ENCODE measurements around the gene CORO2B.
"Not testable (repeated sequence)": the region's sequence is repeated elsewhere in the genome, so short reads cannot be mapped to it uniquely, and the experiment has no call there.

Gene CORO2B

DNA sequence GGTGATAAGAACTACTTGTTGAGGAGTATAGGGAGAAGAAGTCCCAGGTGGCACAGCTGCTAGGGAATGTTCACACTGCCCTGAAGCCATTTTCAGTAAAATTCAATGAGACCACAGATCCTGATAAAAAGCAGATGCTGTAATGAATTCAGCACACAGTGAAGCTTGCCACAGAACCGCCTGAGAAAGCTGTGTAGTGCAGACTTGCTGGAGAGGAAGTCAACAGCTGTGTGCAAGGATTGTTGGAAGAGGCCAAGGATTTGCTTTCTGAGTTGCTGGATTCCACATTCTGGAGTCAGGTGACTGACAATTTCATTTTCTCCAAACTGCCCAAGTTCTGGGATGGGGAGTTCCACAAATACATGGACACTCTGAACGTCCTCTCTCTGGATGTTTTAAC lies 171.0 kb downstream of the CORO2B start:
- no peak for DNase-seq

DNA sequence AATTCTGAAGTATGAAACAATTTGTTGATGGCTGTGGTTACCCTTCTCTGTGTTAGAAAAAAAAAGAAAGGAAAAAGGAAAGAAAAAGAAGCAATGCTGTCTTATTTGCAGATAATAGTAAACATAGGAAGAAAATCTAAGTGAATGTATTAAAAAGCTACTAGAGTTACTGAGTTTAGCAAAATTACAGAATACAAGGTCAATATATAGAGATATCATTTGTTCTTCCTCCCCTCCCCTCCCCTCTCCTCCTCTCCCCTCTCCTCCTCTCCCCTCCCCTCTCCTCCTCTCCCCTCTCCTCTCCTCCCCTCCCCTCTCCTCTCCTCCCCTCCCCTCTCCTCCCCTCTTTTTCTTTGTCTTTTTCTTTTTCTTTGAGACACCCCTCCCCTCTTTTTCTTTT lies 172.8 kb downstream of the CORO2B start:
- no peak for DNase-seq

DNA sequence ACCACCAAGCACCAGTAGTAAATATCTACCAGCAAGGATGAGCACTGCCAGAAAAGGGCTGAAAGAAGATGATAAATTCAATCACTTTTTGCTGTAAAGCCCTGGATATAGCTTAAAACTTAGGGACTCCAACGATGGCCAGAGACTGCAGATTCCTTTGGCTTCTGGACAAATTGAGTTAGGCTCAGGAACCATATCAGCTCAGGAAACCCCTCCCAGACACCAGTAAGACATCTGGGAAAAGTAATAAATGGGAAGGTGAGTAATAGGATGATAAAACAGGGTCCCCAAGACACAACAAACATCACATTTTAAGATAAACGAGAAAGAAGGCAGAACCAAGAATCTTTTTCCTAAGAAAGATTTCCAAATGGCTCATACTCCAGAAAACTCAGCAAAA lies 176.9 kb downstream of the CORO2B start:
- no peak for DNase-seq

DNA sequence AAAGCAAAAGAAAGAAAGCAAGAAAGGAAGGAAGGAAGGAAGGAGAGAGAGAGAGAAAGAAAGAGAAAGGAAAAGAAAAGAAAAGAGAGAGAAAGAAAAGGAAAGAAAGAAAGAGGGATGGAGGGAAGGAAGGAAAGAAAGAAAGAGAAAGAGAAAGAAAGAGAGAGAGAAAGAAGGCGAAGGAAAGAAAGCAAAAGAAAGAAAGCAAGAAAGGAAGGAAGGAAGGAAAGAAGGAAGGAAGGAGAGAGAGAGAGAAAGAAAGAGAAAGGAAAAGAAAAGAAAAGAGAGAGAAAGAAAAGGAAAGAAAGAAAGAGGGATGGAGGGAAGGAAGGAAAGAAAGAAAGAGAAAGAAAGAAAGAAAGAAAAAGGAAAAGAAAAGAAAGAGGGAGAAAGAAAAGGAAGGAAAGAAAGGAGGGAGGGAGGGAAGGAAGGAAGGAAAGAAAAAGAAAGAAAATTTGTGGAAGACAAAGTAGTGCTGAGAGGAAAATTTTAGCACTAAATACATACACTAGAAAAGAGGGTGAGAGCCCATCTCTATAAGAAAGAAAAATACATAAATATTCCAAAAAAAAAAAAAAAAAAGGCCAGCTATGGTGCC lies 181.3 kb downstream of the CORO2B start:
- DNase-seq, result not testable (repeated sequence)

DNA sequence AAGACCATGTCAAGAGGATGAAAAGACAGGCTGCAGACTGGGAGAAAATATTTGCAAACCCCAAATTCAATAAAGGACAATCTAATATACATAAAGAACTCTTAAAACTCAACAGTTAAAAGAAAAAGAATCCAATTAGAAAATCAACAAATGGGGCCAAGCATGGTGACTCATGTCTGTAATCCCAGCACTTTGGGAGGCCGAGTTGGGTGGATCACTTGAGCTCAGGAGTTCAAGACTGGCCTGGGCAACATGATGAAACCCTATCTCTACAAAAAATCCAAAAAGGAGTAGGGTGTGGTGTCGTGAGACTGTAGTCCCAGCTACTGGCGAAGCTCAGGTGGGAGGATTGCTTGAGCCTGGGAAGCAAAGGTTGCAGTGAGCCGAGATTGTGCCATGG lies 184.3 kb downstream of the CORO2B start:
- DNase-seq, result no peak

DNA sequence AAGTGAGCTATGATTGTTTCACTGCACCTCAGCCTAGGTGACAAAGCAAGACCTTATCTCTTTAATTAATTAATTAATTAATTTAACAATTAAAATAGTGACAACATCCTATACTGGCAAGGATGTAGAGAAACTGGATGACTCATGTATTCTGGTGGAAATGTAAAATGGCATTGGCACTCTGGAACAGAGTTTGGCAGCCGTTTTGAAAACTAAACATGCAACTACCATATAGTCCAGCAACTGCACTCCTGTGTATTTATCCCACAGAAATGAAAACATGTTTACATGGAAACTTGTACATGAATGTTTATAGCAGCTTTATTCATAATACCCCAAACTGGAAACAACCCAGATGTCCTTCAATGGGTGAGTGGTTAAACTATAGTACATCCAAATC lies 185.3 kb downstream of the CORO2B start:
- DNase-seq, result no peak

DNA sequence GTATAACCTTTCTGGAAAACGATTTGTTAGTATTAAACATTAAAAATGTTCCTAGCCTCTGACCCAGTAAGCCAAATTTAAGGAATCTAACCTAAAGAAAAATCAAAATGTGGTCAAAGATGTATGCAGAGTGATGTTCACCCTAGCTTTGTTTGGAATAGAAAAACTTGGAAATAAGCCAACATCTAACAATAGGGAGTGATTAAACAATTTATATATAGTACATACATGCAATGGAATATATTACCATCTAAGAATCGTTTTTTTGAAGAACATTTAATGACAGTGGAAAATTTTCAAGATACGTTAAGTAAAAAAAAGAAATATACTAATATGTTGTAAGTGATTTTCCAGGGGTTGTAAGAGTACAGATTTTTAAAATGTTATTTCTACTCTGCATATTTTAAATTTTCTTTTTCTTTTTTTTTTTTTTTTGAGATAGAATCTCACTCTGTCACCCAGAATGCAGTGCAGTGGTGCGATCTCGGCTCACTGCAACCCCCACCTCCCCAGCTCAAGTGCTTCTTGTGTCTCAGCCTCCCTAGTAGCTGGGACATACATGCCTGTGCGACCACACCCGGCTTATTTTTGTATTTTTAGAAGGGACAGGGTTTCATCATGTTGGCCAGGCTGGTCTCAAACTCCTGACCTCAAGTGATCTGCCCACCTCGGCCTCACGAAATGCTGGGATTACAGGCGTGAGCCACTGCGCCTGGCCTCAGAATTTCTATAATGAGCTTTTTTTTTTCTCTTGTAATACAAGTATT lies 187.0 kb downstream of the CORO2B start:
- DNase-seq, result no peak

DNA sequence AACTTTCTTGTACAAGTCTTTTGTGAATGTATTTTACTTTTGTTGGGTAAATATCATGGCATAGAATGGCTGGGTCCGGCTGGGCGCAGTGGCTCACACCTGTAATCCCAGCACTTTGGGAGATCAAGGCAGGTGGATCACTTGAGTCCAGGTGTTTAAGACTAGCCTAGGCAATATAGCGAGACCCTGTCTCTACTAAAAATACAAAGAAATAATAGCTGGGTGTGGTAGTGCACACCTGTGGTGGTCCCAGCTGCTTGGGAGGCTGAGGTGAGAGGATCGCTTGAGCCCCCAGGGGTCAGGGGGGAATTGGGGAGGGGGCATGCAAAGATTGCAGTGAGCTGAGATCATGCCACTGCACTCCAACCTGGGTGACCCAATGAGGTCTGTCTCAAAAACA lies 189.0 kb downstream of the CORO2B start:
- no peak for DNase-seq

DNA sequence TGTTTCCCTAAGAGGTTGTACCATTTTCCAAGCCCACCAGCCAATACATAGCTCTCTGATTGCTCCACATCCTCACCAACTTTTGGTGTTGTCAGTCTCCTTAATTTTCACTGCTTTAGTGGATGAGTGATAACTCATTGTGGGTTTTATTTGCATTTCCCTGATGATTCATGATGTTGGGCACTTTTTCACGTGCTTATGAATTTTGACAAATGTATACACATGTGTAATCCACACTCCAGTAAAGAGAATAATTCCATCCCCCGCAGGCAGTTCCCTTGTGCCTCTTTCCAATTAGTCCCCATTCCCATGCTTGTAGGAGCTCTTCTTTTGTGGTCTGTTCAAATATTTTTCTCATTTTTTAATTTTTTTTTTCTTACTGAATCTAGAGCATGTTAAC lies 189.5 kb downstream of the CORO2B start:
- DNase-seq, result no peak

DNA sequence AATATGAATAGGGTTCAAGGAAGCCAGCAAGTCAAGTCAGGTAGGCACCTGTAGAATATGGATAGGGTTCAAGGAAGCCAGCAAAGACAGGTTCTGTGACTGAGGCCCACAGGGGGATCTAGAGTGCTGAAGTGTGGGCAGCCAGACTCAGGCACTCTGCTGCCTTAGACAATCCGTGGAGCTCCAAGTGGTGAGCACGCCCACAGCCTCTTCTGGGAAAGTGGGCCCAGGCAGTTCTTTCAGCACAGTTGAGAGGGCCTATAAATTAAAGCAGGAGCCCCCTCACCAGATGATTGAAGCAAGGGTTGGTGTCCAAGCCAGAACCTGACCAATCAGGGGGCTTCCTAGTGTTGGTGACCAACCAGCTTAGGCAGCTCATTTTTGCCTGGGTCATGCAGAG lies 190.9 kb downstream of the CORO2B start:
- no peak for DNase-seq

DNA sequence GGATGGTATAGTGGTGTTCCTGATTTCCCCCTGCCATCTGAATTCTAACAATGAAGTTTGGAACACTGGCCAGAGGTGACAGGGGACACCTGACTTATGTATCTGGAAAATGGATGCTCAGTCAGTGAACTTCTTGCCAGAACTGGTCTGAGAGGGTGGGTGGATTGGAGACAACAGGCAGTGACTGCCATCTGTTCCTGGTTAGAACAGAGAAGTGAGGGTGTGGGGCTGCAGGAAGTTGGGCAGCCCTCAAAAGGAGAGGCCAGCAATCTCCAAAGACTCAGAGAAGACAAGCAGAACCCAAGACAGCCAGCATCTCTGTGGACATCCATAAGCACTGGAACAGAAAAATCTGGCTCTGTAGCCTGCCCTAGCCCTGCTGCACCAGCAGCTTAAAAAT lies 191.4 kb downstream of the CORO2B start:
- no peak for DNase-seq

DNA sequence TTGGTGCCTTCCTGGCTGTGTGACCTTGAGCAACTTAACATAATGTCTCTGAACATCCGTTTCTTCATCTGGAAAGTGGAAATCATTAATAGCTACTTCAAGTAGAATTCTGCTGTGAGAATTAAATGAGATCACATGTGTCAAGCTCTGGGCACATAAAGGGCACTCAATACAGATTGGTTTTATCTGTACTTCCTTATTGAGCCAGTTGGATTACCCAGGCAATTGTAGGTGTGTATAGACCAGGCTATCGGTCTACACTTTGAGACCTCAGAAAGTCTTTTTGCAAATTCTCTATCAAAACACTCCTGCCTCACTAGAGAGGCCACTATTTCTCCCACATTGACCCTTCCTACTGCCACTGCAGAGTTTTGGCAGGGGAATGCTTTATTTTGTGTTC lies 194.2 kb downstream of the CORO2B start:
- no peak for DNase-seq

DNA sequence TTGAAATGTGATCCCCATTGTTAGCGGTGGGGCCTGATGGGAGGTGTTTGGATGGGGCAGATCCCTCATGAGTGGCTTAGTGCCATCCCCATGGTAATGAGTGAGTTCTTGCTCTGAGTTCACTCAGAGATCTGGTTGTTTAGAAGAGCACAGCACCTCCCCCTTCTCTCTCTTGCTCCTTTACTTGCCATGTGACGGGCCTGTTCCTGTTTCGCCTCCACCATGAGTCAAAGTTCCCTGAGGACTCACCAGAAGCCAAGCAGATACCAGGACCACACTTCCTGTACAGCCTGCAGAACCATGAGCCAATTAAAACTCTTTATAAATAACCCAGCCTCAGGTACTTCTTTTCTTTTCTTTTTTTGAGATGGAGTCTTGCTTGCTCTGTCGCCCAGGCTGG lies 195.3 kb downstream of the CORO2B start:
- DNase-seq, result no peak

DNA sequence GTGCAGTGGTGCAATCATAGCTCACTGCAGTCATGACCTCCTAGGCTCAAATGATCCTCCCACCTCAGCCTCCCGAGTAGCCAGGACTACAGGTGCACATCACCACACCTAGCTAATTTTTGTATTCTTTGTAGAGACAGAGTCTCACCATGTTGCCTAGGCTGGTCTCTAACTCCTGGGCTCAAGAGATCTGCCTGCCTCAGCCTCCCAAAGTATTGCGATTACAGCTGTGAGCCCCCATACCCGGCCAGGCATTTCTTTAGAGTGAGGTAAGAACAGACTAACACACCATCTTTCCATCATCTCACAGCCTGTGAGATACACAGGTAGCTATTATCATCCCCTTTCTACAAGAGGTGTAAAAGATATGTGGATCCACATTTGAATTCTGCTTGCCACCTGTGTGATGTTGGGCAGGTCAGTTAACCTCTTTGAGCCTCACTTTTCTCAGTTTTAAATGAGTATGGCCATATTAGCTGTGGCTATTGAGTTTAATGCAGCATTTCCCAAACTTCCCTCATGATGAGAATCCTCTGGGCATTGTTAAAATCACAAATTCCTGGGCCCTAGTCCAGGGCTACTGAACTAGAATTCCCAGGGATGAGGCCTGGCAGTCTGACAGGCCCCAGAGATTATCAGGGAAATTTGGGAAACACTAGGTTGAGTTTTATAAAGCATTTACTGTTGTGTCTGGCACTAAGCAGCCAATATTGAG lies 195.9 kb downstream of the CORO2B start:
- no peak for DNase-seq

DNA sequence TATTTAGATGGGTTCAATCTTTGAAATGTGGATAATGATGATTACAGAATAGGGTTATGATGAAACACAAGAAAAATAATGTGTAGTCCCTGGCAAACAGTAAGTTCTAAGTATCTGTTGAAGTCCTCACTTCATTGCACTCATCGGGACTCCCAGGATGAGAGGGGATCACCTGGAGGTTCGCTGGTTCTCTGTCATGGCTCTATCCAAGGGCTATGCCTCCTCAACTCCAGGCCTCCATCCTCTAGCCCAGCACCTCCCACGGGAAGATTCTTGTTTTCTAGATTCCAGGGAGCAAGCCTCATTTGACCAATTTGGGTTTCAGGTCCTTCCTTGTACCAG lies 196.4 kb downstream of the CORO2B start:
- no peak for DNase-seq

DNA sequence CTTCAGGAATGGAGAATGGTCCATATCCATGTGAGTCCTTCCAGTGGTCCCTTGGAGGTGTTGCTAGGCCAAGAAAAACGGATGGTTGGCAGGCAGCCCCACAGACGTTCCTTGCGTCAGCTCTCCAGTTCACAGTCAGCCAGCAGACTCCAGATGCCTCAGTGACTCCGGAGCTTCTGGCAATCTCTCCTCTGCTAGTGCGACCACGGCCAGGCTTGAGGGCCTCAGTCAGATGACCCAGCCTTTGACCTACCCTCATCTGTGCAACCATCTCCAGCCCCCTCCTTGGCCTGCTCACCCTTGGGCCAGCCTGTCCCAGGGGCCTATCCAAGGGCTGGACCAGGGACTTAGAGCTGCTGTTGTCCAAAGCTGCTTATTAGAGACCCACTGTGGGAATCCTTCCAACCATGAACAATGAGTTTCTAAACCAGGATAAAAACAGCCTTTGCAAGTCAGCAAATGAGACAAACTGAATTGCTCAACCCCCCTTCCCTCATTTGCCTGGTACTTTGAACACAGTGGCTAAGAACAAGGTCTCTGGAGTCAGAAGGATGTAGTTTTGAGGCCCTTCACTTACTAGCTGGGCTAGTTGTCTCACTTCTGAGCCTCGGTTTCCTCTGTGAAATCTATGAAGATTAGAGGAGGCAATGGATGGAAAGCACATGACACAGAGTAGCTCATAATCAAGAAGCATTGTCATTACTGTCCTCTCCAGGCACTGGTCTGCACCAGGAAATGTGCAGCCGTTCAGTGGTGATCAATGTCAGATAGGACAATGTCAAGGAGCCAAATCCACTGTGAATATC lies 197.1 kb downstream of the CORO2B start:
- no peak for DNase-seq

DNA sequence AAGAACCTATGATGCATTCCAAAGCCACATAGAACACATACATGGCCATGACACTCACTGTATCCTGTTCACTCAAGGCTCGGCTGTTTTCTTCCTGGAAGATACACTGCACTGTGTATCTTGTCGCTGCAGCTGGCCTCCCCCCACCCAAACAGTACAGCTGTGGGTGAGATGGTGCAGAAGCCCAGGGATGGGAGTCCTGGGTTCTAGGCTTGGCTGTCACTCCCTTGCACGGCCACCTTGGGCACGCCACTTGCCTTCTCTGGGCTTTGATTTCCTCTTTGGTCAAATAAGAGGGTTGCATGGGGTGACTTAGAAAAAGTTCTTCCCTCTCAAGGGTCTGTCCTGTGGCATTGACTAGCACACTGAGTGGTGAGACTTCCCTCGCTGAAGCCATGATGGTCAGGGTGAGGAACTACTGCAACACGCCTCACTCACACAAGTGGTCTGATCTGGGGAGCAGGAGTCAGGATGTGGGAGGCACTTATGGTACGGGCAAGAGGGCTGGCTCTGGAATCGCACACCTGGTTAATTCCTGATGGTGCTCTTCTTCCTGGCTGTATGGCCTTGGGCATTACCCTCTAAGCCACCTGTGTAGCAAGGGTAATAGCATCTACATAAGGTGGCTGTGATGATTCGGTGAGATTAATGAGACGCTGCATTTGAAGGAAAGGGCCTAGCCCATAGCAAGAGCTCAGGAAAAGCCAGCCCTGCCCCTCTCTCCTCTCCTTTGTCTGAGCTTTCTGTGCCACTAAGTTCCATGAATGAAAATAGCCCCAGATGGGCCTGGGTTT lies 197.9 kb downstream of the CORO2B start:
- no peak for DNase-seq

All from 8988T (cell line).